Measurements from ENCODE around the gene ADGRB2.

ADGRB2 gene

DNA sequence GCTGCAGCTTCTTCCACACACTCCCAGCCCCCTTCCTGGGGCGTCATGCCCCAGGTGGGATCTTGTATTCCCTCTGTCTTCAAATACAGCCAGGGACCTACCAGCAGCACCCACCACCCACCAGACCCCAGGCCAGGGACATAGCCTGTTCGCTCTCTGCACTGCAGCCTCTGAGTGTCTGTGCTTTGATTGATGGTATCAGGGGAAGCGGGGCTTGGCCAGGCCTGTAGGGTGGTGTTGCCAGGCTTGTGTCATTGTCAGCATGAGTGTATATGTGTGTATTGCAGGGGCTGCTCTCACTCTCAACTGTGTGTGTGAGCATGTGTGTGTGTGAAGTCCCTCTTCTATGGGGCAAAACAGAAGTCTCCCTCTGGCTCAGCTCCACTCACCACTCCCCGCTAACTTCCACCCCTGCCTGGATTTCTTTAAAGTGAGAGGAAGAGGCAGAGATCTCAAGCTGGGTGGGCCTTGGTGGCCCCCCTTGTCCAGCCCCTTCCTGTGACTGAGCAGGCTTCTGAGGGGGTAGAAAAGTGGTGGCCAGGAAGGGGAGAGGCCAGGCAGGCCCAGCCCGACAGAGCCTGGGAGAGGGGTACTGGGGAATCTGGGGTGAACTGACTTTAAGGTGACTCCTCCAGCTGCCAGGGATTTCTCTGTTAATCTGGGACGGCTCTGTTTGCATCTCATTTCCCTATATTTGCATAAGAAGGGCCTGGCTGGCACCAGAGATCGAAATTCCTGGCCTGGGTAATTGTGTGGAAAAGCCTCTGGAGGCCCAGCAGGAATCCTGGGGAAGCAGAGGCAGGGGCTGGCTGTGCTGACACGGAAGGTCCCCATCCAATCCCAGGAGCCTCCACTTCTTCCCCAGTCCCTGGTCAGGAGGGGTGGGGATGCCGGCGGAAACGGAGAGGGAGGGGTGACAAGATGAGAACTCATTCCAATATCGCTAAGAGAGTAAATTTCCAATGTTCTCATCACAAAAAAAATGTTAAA lies 18.6 kb upstream of the ADGRB2 start:
- no peak for DNase-seq

DNA sequence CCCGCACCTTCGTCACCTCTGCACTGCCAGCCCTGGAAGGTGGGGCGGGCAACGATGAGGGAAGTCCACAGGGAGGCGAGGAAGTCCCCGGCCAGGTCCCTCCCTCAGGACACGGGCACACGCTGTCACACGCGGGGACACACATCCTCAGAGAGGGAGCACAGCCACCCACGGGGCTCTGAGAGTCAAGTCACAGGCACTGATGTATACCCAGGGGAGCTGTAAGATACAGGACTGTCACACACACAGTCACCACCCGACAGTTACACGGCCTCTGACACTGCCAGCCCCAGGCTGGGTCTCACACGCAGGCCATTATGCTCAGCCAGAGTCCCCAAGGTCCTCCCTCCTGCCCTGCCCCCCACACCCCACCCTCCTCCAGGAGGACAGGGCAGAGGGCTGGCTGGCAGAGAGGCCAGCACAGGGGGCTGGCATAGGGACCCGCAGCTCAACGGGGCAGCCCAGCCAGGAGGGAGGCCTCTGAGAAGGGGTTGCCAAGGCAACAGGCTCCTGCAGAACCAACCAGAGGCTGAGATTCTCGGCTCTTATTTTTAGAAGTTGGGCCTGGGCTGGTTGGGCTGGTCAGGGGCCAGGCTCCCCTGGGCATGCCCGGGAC lies 17.7 kb upstream of the ADGRB2 start:
- DNase-seq: no peak

DNA sequence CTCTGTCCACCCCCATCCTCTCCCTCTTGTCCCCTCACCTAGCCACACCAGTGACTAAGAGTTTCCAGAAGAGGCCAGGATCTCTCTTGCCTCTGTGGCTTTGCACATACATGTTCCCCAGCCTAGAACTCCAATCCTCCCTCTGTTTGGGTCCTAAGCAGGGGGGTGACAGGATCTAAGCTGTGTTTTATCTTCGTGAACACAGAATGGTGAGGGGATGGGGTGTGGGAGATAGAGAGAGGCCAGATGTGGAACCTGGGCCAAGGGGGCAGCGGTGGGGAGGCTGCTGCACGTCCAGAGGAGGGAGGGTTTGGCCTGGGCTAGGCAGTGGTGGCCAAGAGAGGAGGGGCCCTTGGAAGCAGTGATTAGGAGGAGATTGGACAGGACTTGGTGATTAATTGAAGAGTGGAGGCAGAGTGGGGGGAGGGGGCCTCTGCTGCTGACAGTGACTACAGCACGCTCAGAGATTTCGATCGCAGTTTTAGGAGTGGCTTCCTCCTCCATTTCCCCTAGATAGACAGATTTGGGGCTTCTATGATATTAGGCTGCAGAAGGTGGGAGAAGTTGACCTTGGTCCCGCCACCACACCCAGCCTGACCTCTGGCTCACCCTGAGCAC lies 17.1 kb upstream of the ADGRB2 start:
- no peak for DNase-seq

DNA sequence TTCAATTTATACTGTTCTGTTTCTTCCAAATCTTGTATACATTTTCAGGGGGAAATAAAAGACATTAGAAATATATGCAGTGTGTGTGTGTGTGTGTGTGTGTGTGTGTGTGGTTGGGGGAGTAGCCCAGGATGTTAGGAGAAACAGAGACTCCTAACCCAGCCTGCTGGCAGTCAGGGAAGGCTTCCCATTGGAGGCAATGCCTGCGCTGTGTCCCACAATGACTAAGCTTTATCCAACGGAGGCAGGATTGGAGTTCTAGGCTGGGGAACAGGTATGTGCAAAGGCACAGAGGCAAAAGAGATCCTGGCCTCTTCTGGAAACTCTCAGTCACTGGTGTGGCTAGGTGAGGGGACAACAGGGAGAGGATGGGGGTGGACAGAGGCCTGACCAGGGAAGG lies 16.5 kb upstream of the ADGRB2 start:
- no peak for DNase-seq

DNA sequence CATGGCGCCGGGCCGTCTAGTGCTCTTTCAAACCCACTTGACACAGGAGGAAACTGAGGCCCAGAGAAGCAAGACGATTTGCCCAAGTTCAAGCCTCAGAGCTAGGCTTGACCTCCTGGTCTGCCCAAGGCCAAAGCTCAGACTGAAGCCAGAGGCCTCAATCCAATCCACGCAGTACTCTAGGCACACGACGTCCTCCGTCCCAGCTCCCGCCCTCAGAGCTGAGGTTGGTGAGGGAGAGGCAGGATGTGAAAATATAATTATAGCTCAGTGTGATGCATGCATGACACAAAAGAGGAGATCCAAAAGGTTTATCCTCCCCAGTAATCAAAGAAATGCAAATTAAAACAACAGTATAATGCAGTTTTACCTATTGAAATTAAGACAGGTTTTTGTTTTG lies 15.5 kb upstream of the ADGRB2 start:
- DNase-seq: no peak

DNA sequence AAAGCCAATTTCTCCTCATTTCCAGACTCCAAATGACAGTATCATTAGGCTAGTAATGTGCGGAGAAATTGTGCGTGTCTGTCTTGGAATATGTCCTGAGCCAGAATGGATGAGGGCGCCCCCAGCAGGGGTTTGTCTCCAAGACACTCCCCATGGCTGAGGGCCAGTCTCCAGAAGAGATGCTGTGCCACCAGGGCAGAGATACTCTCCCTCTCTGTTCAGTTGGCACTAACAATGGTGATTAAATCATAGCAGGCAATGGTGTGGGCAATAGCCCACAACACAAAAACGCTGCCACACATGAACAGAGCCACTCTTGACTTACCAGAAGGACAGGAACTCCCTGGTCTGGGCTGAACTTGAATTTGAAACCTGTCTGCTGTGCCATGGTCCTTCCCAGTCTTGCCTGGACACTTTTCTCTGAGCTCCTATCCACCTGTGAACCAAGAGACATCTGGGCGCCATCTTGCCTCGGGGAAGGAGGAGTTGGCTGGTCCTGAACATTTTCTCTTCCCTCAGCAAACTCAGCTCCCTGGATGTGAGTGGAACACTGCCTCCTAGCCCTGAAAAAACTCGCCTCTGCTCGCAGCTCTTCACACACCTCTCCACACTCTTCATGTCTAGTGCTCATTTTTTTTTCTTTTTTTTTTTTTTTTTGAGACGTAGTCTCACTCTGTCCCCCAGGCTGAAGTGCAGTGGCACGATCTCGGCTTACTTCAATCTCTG lies 14.8 kb upstream of the ADGRB2 start:
- no peak for DNase-seq

DNA sequence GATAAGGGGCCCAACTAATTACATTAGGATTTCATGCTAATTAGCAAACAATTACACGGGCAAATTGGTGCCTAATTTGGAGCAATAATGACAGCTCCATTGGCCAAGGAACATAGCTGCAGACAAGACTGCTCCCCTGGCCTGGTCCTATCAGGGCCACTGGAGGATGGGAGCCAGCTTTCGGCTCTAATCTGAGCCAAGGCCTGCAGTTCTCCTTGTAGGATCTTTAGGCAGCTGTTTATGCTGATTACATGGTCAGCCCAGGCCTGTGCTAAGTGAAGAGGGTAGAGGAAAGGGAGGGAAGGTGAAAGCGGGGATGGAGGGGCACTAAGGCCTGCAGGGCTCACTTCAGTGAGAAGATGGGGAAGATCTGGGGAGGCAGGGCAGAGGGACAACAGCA lies 12.4 kb upstream of the ADGRB2 start:
- DNase-seq: no peak

DNA sequence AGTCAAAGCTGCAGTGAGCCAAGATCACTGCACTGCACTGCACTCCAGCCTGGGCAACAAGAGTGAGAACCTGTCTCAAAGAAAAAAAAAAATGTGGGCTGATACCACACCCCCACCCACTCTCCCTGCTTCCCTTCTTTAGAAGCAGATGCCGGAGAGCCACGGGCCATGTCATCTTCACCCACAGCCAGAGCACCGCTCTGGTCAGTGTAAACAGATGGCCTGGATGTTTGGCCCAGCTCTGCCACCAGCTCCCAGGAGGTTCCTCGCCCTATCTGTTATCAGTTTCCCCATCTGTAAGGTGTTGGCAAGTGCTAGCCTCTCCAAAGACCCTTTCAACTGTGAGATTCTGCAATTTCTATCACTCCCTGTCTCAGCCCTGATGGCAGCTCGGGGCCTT lies 11.9 kb upstream of the ADGRB2 start:
- DNase-seq: no peak

DNA sequence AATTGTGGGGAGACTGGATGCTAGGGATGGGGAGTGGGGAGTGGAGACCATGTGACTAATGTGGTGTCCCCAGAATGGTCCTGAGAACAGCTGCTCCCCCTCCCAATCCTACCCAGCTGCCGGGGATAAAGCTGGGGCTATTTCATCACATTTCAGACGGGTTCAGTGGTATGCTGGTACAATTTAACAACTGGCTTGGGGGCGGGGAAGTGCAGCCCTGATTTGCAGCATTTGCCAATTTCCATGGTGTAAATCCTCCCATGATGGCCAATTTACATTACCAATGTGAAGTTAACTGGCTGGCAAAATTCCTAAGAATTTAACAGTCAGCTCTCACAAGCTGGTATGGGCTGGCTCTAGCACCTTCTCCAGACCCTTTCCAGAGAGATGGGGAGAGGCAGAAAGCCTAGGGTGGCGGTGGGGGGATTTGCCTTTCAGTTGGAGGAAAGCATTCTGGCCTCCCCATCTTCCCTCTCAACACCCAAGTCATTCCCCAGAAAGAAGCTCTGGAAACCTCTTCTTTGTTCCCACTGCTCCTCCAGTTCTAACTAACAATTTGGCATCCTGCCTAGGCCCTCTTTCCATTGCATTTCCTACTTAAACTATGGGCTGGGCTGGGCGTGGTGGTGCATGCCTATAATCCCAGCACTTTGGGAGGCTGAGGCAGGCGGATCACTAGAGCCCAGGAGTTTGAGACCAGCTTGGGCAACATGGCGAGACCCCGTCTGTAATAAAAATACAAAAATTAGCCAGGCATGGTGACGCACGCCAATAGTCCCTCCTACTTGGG lies 11.3 kb upstream of the ADGRB2 start:
- DNase-seq: no peak

DNA sequence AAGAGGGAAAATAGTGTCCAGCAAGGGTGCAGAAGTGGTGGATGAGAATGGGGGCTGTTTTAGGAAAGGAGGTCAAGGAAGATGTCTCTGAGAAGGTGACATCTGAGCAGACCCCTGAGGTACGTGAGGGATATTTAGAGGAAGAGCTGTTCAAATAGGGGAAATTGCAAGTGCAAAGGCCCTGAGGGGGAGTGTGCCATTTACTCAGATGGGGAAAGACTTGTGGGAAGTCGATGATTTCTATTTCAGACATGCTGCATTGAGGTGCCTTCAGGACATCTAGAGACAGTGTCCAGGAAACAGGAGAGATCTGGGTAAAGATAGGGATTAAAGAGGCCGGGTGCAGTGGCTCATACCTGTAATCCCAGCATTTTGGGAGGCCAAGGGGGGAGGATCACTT lies 10.4 kb upstream of the ADGRB2 start:
- DNase-seq: no peak

DNA sequence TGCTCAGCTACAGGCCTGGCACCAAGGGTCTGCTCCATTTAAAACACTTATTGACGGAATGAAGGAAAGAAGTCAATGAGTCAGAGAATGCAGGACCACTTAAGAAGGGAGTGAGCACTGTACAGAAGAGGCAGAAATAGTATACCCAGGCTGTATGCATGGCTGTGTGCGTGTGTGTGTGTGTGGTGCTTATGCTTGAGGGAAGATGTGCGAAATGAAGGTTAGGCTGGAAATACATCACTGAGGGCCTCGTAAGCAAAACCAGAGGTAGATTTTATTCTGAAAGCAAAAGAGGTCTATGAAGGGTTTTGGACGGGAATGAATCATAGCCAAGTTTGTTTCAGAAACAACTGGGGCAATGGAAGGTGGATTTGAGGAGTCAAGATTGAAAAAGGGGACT lies 9.7 kb upstream of the ADGRB2 start:
- no peak for DNase-seq

DNA sequence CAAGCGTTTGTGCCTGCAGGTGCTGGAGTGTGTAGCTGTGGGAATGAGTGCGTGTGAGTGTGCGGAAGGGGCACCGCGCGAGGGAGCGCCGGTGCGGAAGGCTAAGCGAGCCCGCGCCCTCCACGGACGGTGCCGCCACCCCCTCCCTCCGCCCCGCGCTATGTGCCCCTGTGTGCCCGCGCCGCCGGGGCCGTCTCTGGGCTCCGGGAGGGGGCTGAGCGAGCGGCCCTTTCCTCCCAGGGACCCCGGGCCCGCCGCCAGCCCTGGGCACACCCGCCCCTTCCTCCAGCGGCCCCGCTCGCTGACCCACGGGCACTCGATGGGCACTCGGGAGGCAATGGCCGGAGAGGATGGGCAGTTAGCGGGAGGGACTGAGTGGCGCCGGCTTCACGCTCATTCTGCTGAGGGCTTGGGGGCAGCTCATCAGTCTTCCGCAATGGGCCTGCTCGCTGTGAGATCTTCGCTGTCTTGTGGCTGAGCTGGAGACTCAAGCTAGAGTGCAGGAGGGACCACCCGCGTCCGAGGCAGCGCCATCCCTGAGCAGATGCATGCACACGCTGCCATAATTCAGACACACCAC lies 8.6 kb upstream of the ADGRB2 start:
- no peak for DNase-seq

DNA sequence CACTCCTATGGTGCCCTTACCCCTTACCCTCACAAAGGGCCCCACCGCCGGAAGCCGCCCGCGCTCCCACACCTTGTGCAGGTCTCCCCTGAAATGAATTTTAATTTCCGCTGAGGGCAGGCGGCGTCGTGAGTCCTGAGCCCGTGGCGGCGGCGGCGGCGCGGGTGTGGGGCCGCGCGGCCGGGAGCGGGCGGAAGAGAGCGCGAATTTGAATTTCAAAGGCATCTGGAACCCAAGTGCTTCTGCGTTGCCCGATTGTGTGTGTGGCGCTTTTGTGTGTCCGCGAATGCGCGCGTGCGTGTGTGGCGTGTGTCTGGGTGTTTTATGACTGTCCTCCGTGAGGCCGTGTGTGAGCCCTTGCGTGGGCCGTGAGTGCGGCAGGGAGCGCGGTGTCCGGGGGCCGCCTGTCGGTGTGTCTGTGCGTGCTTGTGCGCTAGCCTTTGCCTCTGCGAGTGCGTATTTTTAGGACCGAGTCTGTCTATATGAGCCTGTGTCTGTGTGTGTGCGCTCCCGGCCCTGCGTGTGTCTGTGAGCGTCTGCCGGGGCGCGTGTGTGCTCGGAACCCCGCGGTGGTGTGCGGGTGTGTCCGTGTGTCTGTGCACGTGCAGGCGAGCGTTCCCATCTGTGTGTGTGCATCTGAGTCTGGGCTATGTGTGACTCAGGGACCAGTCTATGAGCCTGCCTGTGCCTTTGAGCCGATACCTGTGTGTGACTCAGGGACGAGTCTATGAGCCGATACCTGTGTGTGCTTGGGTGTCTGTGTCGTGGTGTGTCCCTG lies 7.9 kb upstream of the ADGRB2 start:
- no peak for DNase-seq

DNA sequence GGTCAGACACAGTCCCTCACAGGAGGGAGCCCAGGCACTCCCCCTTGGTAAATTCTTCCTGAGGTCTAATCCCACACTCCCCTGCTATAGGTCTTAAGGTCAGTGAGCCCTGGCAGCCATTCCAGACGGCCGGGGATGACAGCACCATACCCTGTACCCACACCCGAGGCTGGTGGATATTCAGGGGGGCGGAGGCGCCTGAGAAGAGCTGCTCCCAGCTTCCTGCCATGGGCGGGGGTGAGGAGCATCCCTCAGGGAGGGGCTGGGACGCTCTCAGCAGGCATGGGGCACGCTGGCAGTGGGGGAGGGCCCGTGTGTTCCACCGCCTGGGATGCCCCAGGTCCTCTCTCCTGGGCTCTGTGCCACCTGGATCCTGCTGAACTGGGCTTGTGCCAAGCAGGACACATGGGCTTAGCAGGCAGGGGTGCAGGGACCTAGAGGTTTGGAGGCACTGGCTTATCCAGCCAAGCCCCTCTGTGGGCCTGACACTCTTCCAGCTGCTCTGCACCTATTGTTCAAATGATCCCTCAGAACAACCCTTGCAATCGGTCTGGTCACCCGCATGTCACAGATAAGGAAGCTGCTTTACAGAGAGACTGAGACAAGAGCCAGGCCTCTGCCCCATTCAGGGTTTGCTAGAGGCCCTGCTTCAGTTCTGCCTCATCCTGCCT lies 5.7 kb upstream of the ADGRB2 start:
- no peak for DNase-seq

DNA sequence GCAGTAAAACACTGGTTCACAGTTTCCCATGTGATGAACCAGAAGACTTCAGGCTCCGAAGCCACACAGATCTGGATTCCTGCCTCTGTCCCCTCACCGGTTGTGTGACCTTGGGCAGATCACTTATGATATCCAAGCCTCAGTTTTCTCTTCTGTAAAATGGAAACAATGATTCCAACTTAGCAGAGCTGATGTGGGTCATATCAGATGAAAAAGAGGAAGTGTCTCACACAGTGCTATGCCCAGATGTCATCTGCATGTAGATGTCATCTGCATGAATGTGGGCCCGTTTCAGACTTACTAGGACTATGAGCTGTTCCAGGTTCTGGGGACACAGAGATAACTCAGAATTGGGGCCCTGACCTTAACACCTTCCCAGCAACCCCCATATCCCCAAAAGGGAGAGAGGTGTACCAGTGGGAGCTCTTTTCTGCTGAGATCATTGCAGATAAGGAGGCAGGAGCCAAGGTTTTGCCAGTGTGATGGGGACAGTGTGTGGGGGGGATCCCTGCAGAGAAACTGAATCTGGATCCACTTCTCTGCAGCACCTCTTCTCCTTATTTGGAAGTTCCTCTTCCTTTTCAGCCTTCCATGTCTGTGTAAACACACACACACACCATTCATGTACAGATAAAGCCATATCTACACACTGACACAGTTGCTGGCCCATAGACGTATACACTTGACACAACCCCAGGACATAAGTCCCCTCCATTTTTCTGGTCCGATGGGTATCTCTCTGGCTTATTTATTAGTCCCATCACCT lies 5.0 kb upstream of the ADGRB2 start:
- no peak for DNase-seq

DNA sequence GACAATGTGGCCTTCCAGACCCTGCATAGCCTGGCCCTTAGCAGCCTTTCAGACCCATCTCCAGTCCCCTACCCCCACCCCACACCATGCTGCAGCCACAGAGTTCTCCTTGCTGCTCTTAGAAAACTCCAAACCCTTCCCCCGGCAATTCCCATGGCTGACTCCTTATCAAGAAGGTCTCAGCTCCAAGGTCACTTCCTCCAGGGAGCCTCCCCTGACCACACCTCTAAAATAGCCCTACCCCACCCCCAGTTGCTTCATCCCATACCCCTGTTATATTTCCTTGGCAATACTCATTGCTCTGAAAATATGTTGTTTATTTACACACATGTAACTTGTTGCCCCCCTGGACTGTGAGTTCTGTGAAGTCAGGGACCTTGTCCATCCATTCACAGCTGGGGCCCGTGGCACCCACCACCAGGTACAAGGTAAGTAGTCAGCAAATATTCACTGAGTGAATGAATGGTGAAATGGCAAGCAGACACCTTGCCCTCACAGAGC lies 4.3 kb upstream of the ADGRB2 start:
- no peak for DNase-seq

DNA sequence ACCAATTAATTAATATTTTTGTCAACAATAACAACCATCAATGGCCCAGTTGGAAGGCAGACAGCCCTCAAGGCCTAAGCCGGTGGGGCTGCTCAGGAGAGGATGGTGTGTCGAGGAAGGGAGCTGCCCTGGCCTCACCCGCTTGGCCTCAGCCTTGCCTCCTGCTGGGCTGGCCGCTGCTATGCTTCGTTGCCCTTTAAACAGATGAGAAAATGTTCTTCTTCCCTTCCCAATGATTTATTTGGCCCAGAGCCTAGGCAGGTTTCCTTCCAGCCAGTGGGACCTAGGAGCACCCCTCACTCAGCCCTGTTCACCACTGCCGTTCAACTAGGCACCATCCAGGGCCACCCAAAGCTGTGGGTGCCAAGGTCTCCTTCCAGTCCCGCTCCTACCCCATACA lies 3.1 kb upstream of the ADGRB2 start:
- no peak for DNase-seq

DNA sequence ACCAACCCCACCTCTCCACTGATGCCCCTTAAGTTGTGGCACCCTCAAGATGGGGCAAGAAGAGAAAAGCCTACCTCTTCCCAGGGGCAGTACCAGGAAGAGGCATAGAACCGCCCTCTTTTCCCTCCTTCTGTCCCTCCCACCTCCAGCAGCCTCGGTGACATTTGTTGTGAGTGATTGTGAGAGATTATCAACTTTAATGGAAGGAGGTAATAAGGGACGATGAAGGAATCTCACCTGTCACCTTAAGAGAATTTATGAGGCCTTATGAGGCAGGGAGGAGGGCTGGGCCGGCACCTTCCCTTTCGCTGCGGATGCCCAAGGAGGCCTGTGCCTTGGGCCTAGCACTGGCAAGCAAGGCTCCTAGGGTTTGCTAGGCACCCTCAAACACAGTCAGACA lies 1.4 kb upstream of the ADGRB2 start:
- no peak for DNase-seq

DNA sequence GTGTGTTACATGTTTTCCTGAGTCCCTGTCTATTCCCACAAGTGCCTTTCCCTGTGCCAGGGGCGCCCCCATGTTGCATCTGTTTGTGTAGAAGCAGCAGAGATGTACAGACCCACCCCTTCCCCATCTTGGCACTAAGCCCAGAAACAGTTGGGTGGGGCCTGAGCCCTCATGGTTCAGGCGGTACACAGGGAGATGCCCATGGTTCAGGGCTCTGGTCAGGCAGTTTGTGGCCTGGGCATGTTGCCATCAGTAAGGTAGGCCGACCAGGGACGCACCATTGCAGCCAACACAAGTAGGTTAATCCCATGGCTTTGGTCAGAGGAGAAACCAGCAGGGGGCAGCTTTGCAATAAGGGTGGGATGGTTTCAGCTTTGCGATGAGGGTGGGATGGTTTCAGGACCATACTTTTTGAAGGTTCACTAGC lies 914 bp upstream of the ADGRB2 start:
- peak; percentile 41 for DNase-seq

Measured in NCI-H748 treated with DMSO at 0.1 percent for 48 hours (cell line).